ENCODE data around the gene IER5. TPM values are rescaled to one million over a fixed set of nuclear protein-coding genes. Genes with fewer than 3 reads are reported as not detected.
A peak's percentile ranks its signal among the peaks of the same experiment; 100 is the strongest.

The IER5 gene
- total and polyA plus RNA-seq, 9 of the 15 experiments (the other 6 are each of a cell fraction or from before 2014, with no cell fraction given) = 2.4 to 32.1 (median 12.0) TPM

DNA sequence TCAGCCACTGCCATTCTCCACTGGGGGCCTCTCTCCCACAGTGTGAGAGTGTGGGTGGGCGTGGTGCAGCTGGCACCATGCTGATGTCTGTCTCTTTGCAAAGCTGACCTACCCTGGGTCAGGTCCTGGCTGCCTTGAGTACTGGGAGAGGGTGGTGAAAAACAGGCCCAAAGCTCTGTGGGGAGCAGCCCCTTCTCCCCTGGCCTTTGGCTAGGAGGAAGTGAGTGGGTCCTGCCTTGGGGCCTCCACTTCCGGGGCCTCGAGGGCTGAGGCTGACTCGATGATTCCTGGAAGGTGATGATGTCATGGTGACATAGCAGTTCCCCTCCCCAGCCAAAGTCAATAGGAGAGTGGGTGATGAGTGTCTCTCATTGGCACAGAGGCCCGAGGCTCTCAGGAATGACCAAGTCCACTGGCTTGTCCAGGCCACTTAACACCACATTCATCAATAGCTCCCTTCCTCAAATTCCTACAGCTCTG, 53.0 kb downstream of the IER5 start (continued):
- TF ChIP-seq ZNF696 (CRISPR knock-in tag; conservative IDR thresholded peaks at IDR 0.05) (no peak), PHF20 (IDR thresholded peaks at IDR 0.05; ENCODE audit: partially characterized antibody) (peak; percentile 50), RFX7 (CRISPR knock-in tag; IDR thresholded peaks at IDR 0.05) (no peak), ERF (CRISPR knock-in tag; IDR thresholded peaks at IDR 0.05) (no peak), MTF1 (CRISPR knock-in tag; IDR thresholded peaks at IDR 0.05; ENCODE audit: borderline replicate concordance) (no peak), PHB2 (IDR thresholded peaks at IDR 0.05; ENCODE audit: low read depth) (no peak), HCFC1 (IDR thresholded peaks at IDR 0.05; ENCODE audit: low read depth, low read length) (no peak), NEUROD1 (IDR thresholded peaks at IDR 0.05; ENCODE audit: borderline replicate concordance, low read depth, low read length, partially characterized antibody) (no peak), MYC (IDR thresholded peaks at IDR 0.05; ENCODE audit: low read depth, low read length) (no peak), MYC (CRISPR knock-in tag; IDR thresholded peaks at IDR 0.05; ENCODE audit: borderline replicate concordance, low read depth) (no peak), POLR3G (IDR thresholded peaks at IDR 0.05; ENCODE audit: extremely low read depth, insufficient read length, insufficient replicate concordance) (no peak), ATF1 (CRISPR knock-in tag; IDR thresholded peaks at IDR 0.05) (no peak), ATF1 (tag; IDR thresholded peaks at IDR 0.05) (peak; percentile 80), DACH1 (IDR thresholded peaks at IDR 0.05; ENCODE audit: partially characterized antibody) (no peak), SMARCB1 (IDR thresholded peaks at IDR 0.05; ENCODE audit: insufficient read length, low read depth) (no peak)
- TF ChIP-seq, protein P1, sequence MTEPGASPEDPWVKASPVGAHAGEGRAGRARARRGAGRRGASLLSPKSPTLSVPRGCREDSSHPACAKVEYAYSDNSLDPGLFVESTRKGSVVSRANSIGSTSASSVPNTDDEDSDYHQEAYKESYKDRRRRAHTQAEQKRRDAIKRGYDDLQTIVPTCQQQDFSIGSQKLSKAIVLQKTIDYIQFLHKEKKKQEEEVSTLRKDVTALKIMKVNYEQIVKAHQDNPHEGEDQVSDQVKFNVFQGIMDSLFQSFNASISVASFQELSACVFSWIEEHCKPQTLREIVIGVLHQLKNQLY (CRISPR knock-in tag; conservative IDR thresholded peaks at IDR 0.05) = no peak
- TF ChIP-seq, protein P2, sequence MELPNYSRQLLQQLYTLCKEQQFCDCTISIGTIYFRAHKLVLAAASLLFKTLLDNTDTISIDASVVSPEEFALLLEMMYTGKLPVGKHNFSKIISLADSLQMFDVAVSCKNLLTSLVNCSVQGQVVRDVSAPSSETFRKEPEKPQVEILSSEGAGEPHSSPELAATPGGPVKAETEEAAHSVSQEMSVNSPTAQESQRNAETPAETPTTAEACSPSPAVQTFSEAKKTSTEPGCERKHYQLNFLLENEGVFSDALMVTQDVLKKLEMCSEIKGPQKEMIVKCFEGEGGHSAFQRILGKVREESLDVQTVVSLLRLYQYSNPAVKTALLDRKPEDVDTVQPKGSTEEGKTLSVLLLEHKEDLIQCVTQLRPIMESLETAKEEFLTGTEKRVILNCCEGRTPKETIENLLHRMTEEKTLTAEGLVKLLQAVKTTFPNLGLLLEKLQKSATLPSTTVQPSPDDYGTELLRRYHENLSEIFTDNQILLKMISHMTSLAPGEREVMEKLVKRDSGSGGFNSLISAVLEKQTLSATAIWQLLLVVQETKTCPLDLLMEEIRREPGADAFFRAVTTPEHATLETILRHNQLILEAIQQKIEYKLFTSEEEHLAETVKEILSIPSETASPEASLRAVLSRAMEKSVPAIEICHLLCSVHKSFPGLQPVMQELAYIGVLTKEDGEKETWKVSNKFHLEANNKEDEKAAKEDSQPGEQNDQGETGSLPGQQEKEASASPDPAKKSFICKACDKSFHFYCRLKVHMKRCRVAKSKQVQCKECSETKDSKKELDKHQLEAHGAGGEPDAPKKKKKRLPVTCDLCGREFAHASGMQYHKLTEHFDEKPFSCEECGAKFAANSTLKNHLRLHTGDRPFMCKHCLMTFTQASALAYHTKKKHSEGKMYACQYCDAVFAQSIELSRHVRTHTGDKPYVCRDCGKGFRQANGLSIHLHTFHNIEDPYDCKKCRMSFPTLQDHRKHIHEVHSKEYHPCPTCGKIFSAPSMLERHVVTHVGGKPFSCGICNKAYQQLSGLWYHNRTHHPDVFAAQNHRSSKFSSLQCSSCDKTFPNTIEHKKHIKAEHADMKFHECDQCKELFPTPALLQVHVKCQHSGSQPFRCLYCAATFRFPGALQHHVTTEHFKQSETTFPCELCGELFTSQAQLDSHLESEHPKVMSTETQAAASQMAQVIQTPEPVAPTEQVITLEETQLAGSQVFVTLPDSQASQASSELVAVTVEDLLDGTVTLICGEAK (IDR thresholded peaks at IDR 0.05) = peak; percentile 65
- TF ChIP-seq, protein P2 (CRISPR knock-in tag; IDR thresholded peaks at IDR 0.05) = no peak
- TF ChIP-seq, protein P3, sequence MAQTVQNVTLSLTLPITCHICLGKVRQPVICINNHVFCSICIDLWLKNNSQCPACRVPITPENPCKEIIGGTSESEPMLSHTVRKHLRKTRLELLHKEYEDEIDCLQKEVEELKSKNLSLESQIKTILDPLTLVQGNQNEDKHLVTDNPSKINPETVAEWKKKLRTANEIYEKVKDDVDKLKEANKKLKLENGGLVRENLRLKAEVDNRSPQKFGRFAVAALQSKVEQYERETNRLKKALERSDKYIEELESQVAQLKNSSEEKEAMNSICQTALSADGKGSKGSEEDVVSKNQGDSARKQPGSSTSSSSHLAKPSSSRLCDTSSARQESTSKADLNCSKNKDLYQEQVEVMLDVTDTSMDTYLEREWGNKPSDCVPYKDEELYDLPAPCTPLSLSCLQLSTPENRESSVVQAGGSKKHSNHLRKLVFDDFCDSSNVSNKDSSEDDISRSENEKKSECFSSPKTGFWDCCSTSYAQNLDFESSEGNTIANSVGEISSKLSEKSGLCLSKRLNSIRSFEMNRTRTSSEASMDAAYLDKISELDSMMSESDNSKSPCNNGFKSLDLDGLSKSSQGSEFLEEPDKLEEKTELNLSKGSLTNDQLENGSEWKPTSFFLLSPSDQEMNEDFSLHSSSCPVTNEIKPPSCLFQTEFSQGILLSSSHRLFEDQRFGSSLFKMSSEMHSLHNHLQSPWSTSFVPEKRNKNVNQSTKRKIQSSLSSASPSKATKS (CRISPR knock-in tag; IDR thresholded peaks at IDR 0.05) = no peak
